Stimulated activated memory B cell treated with anti-CD40 and anti-IgM and Interleukin-4, amounts not matched to agents 10 μg/mL and 1 μg/mL and 100 μg/mL, for 72 hours (primary cell): ENCODE measurements around the gene EMSY.

Experiments used
- ATAC-seq: fragments of 150-1000 bp; cut with Tn5 transposase; 2 replicates; pipeline ENCODE4 v1.10.0; 2021
- H3K27ac Mint-ChIP-seq: one replicate; pipeline ENCODE4 v1.8.0; 2022; ENCODE audit warnings: mild to moderate bottlenecking, mixed read lengths
- H3K27me3 Mint-ChIP-seq: one replicate; pipeline ENCODE4 v1.8.0; 2022; ENCODE audit warnings: mixed read lengths
- H3K36me3 Mint-ChIP-seq: one replicate; pipeline ENCODE4 v1.8.0; 2022; ENCODE audit warnings: mixed read lengths
- H3K4me1 Mint-ChIP-seq: one replicate; pipeline ENCODE4 v1.8.0; 2022; ENCODE audit warnings: mixed read lengths
- H3K4me3 Mint-ChIP-seq: one replicate; pipeline ENCODE4 v1.8.0; 2022; ENCODE audit warnings: mild to moderate bottlenecking, moderate library complexity, mixed read lengths
- H3K9me3 Mint-ChIP-seq: one replicate; pipeline ENCODE4 v1.8.0; 2022; ENCODE audit warnings: mixed read lengths

The EMSY gene

GRCh38 chr11:76491644-76492043 is 46.8 kb downstream of the EMSY start:
- Mint-ChIP-seq H3K27me3 (no peaks in the 10 kb centered on the region), H3K27ac (no peak overlapping the region), H3K4me1 (peaks cover 13% of the 10 kb centered on the region), H3K9me3 (no peaks in the 10 kb centered on the region), H3K4me3 (no peak overlapping the region), H3K36me3 (peaks cover 39% of the 10 kb centered on the region)
- no peak for ATAC-seq

- no peak overlapping the region for H3K27ac Mint-ChIP-seq
- no peak overlapping the region for H3K4me3 Mint-ChIP-seq
- peaks cover 13% of the 10 kb centered on the region for H3K4me1 Mint-ChIP-seq
- no peaks in the 10 kb centered on the region for H3K27me3 Mint-ChIP-seq
- H3K36me3 Mint-ChIP-seq = peaks cover 51% of the 10 kb centered on the region
- no peak for ATAC-seq
- H3K9me3 Mint-ChIP-seq = no peaks in the 10 kb centered on the region
These were observed 48.2 kb downstream of the EMSY start for GRCh38 chr11:76493040-76493439.

DNA sequence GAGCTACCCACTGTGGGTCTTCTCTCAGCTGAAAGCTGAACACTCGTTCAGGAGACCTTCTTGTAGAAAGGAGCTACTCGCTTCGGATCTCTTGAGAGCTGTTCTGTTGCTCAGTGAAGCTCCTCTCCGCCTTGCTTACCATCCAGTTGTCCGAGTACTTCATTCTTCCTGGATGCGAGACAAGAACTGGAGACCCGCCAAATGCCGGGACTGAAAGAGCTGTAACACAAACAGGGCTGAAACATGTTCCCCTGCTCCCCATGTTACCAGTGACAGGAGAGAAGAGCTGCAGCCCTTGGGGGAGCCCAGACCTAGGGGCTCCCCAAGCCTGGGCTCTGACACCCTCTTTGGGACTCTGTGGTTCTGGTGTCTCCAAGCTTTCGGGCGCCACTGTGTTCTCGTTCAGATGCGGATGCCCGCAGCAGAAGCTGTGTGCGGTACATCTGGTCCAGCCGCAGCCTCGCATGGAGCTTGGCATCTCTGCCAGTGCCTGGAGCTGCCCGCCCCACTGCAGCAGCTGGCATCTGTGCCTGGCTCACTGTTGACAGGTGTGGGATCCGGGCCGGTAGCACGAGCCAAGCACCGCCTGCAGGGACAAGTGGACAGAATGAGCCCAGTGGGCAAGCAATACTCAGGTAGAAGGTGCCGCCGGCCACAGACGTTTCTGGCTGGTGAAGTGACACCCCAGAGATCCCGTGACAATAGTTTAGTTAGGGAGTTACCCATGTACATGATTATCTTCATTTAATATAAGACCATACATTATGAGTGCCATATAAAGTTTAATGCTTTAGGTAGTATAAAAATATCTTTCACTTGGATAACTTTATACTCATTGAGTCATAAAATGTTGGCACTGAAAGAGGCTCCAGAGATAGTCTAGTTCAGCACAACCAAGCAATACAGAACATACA is 49.1 kb downstream of the EMSY start:
- no peak for ATAC-seq
- Mint-ChIP-seq H3K4me1 (peaks cover 8% of the 10 kb centered on the region), H3K27me3 (no peaks in the 10 kb centered on the region), H3K36me3 (peaks cover 54% of the 10 kb centered on the region), H3K27ac (no peak overlapping the region), H3K9me3 (no peaks in the 10 kb centered on the region), H3K4me3 (no peak overlapping the region)

- Mint-ChIP-seq H3K27ac (no peak overlapping the region), H3K4me1 (no peaks in the 10 kb centered on the region), H3K36me3 (peaks cover 47% of the 10 kb centered on the region), H3K4me3 (no peak overlapping the region), H3K27me3 (no peaks in the 10 kb centered on the region), H3K9me3 (no peaks in the 10 kb centered on the region)
- ATAC-seq = no peak
These were observed 50.2 kb downstream of the EMSY start for GRCh38 chr11:76495019-76495418.

GRCh38 chr11:76496174-76496573 is 51.4 kb downstream of the EMSY start:
- Mint-ChIP-seq H3K36me3 (peaks cover 58% of the 10 kb centered on the region), H3K4me3 (no peak overlapping the region), H3K27me3 (no peaks in the 10 kb centered on the region)

DNA sequence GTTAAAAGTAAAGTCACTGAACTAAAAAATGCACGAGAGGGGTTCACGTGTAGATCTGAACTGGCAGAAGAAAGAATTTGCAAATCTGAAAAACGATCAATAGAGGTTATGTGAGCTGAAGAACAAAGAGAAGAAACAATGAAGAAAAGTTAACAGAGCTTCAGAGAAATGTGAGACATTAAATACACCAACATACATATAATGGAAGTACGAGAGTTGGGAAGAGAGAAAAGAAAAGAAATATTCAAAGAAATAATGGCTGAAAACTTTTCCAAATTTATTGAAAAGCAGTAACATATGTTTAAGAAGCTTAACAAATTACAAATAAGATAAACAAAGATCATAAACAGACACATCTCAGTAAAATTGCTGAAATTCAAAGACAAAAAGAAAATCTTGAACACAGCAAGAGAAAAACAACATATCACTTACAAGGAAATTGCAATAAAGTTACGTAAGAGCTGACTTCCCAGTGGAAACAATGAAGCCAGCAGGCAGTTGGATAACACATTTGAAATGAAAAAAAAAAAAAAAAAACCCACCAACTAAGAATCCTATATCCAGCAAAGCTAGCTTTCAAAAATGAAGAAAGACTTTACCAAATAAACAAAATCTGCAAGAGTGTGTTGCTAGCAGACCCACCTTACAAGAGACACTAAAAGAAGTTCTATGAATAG is 56.8 kb downstream of the EMSY start:
- peaks cover 49% of the 10 kb centered on the region for H3K36me3 Mint-ChIP-seq
- H3K27ac Mint-ChIP-seq = no peak overlapping the region
- no peaks in the 10 kb centered on the region for H3K4me1 Mint-ChIP-seq
- H3K9me3 Mint-ChIP-seq = peaks cover 7% of the 10 kb centered on the region
- ATAC-seq = no peak
- no peak overlapping the region for H3K4me3 Mint-ChIP-seq
- no peaks in the 10 kb centered on the region for H3K27me3 Mint-ChIP-seq

More at GRCh38 chr11:76496174-76496573, 51.4 kb downstream of the EMSY start:
- ATAC-seq = no peak
- Mint-ChIP-seq H3K27ac (no peak overlapping the region), H3K4me1 (no peaks in the 10 kb centered on the region), H3K9me3 (peaks cover 2% of the 10 kb centered on the region)

GRCh38 chr11:76506833-76507232 is 62.0 kb downstream of the EMSY start:
- Mint-ChIP-seq H3K36me3 (peaks cover 33% of the 10 kb centered on the region), H3K27ac (no peak overlapping the region), H3K27me3 (no peaks in the 10 kb centered on the region), H3K4me3 (no peak overlapping the region), H3K4me1 (no peaks in the 10 kb centered on the region), H3K9me3 (no peaks in the 10 kb centered on the region)
- ATAC-seq = no peak

- no peak for ATAC-seq
- Mint-ChIP-seq H3K27me3 (no peaks in the 10 kb centered on the region), H3K36me3 (peaks cover 44% of the 10 kb centered on the region), H3K27ac (no peak overlapping the region), H3K9me3 (no peaks in the 10 kb centered on the region), H3K4me1 (no peaks in the 10 kb centered on the region), H3K4me3 (no peak overlapping the region)
These were observed 65.5 kb downstream of the EMSY start for GRCh38 chr11:76510060-76511047.

- no peaks in the 10 kb centered on the region for H3K27me3 Mint-ChIP-seq
- H3K36me3 Mint-ChIP-seq = peaks cover 33% of the 10 kb centered on the region
- no peak overlapping the region for H3K4me3 Mint-ChIP-seq
- no peaks in the 10 kb centered on the region for H3K9me3 Mint-ChIP-seq
- no peaks in the 10 kb centered on the region for H3K4me1 Mint-ChIP-seq
- ATAC-seq = no peak
- no peak overlapping the region for H3K27ac Mint-ChIP-seq
These were observed 68.2 kb downstream of the EMSY start for GRCh38 chr11:76512851-76513653.

- H3K27ac Mint-ChIP-seq = no peak overlapping the region
These were observed 68.8 kb downstream of the EMSY start for GRCh38 chr11:76513654-76514034.

DNA sequence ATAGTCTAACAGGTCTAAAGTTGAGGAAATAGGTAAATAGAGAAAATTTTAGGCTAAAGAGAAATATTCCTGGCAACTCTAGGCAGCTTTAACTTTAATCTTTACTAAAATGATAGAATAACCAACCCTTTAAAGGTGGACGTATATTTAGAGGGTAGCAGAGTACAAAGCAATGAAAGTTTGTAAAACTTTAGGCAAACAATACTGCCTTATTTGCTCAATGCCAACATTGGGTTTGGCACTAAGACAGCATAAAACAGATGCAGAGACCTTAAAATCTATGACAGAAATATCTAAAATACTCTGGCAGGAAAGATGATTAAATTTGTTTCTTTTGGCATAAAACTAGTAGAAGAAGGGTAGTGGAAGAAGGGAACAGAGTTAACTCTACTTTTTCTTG is 70.7 kb downstream of the EMSY start:
- H3K9me3 Mint-ChIP-seq = no peaks in the 10 kb centered on the region
- no peak overlapping the region for H3K27ac Mint-ChIP-seq
- no peaks in the 10 kb centered on the region for H3K27me3 Mint-ChIP-seq
- H3K36me3 Mint-ChIP-seq = peaks cover 21% of the 10 kb centered on the region
- ATAC-seq = no peak
- H3K4me1 Mint-ChIP-seq = no peaks in the 10 kb centered on the region
- H3K4me3 Mint-ChIP-seq = no peak overlapping the region

More at GRCh38 chr11:76513654-76514034, 68.8 kb downstream of the EMSY start:
- Mint-ChIP-seq H3K27me3 (no peaks in the 10 kb centered on the region), H3K4me1 (no peaks in the 10 kb centered on the region), H3K4me3 (no peak overlapping the region), H3K9me3 (no peaks in the 10 kb centered on the region), H3K36me3 (peaks cover 30% of the 10 kb centered on the region)
- no peak for ATAC-seq

- Mint-ChIP-seq H3K4me1 (no peaks in the 10 kb centered on the region), H3K27ac (no peak overlapping the region), H3K27me3 (no peaks in the 10 kb centered on the region), H3K9me3 (no peaks in the 10 kb centered on the region), H3K36me3 (peaks cover 36% of the 10 kb centered on the region), H3K4me3 (no peak overlapping the region)
- no peak for ATAC-seq
These were observed 78.3 kb downstream of the EMSY start for GRCh38 chr11:76523147-76523546.

DNA sequence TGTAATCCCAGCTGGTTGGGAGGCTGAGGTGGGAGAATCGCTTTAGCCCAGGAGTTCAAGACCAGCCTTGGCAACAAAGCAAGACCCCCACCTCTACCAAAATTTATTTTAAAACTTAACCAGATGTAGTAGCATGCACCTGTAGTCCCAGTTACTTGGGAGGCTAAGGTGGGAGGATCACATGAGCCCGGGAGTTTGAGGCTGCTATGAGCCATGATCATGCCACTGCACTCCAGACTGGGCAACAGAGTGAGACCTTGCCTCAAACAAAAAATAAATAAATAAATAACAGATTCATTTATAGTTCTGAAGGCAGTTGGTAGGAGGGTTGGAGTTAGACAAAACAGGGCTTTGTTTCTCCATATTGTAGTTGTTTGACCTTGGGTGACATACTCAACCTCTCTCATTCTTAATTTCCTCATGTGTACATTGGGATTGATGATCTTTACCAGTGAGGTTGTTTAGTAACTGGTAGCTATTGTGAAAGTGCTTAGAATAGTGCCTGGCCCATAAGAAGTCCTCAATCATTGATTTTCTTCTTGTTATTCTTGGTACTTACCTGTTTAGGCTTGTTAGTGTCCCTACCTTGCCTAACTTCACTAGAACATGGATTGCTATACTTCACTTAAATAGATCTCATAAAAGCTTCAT is 79.1 kb downstream of the EMSY start:
- Mint-ChIP-seq H3K4me3 (no peak overlapping the region), H3K27me3 (no peaks in the 10 kb centered on the region), H3K27ac (no peak overlapping the region), H3K36me3 (peaks cover 43% of the 10 kb centered on the region), H3K9me3 (no peaks in the 10 kb centered on the region), H3K4me1 (no peaks in the 10 kb centered on the region)
- ATAC-seq = no peak

GRCh38 chr11:76524461-76524860 is 79.6 kb downstream of the EMSY start:
- H3K27me3 Mint-ChIP-seq = no peaks in the 10 kb centered on the region
- H3K27ac Mint-ChIP-seq = no peak overlapping the region
- H3K9me3 Mint-ChIP-seq = no peaks in the 10 kb centered on the region
- peaks cover 49% of the 10 kb centered on the region for H3K36me3 Mint-ChIP-seq
- H3K4me1 Mint-ChIP-seq = no peaks in the 10 kb centered on the region
- H3K4me3 Mint-ChIP-seq = no peak overlapping the region
- ATAC-seq = no peak
